ENCODE measurements around the gene PRELID1. TPM values are rescaled to one million over a fixed set of nuclear protein-coding genes. Genes with fewer than 3 reads are reported as not detected.

The PRELID1 gene
- polyA plus RNA-seq, 1 experiment, result 135 TPM

GRCh38 chr5:177291735-177292134, 11.9 kb upstream of the PRELID1 start:
- POLR2A ChIA-PET, result no interaction called here
- CTCF ChIA-PET, result no interaction called here
- TF ChIP-seq, protein P1, sequence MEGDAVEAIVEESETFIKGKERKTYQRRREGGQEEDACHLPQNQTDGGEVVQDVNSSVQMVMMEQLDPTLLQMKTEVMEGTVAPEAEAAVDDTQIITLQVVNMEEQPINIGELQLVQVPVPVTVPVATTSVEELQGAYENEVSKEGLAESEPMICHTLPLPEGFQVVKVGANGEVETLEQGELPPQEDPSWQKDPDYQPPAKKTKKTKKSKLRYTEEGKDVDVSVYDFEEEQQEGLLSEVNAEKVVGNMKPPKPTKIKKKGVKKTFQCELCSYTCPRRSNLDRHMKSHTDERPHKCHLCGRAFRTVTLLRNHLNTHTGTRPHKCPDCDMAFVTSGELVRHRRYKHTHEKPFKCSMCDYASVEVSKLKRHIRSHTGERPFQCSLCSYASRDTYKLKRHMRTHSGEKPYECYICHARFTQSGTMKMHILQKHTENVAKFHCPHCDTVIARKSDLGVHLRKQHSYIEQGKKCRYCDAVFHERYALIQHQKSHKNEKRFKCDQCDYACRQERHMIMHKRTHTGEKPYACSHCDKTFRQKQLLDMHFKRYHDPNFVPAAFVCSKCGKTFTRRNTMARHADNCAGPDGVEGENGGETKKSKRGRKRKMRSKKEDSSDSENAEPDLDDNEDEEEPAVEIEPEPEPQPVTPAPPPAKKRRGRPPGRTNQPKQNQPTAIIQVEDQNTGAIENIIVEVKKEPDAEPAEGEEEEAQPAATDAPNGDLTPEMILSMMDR (IDR thresholded peaks at IDR 0.05; ENCODE audit: low read depth, low read length), result no peak
- Histone ChIP-seq H3K27ac (ENCODE audit: low read depth, low read length) (no peak overlapping the region), H3K27me3 (ENCODE audit: control insufficient read depth, insufficient read depth, low read length) (no peaks in the 10 kb centered on the region), H3K9me3 (ENCODE audit: control insufficient read depth, insufficient read depth, low read length) (no peaks in the 10 kb centered on the region), H3K4me3 (ENCODE audit: low read depth, low read length) (no peak overlapping the region)
- no peak for DNase-seq (ENCODE audit: low read depth, low spot score)

- Histone ChIP-seq H3K9me3 (ENCODE audit: control insufficient read depth, insufficient read depth, low read length) (no peaks in the 10 kb centered on the region), H3K27me3 (ENCODE audit: control insufficient read depth, insufficient read depth, low read length) (no peaks in the 10 kb centered on the region), H3K27ac (ENCODE audit: low read depth, low read length) (no peak overlapping the region), H3K4me3 (ENCODE audit: low read depth, low read length) (no peak overlapping the region)
- ChIA-PET CTCF (interaction anchor here (1.0 to 1.5 kb wide), 2 partner anchors 9 to 180 kb away, joined by 3 to 6 read pairs; partner anchors contain the start of genes PRELID1 and RAB24), POLR2A (no interaction called here)
- DNase-seq (ENCODE audit: low read depth, low spot score), result no peak
- TF ChIP-seq, protein P1 (IDR thresholded peaks at IDR 0.05; ENCODE audit: low read depth, low read length), result no peak
Observed at GRCh38 chr5:177293819-177294581, 9.6 kb upstream of the PRELID1 start.

GRCh38 chr5:177294632-177295031, 9.0 kb upstream of the PRELID1 start:
- TF ChIP-seq, protein P1 (IDR thresholded peaks at IDR 0.05; ENCODE audit: low read depth, low read length), result no peak
- H3K4me3 ChIP-seq (ENCODE audit: low read depth, low read length), result no peak overlapping the region
- no peaks in the 10 kb centered on the region for H3K27me3 ChIP-seq (ENCODE audit: control insufficient read depth, insufficient read depth, low read length)
- DNase-seq (ENCODE audit: low read depth, low spot score), result no peak
- ChIA-PET CTCF (no interaction called here), POLR2A (no interaction called here)
- H3K9me3 ChIP-seq (ENCODE audit: control insufficient read depth, insufficient read depth, low read length), result no peaks in the 10 kb centered on the region
- no peak overlapping the region for H3K27ac ChIP-seq (ENCODE audit: low read depth, low read length)

DNA sequence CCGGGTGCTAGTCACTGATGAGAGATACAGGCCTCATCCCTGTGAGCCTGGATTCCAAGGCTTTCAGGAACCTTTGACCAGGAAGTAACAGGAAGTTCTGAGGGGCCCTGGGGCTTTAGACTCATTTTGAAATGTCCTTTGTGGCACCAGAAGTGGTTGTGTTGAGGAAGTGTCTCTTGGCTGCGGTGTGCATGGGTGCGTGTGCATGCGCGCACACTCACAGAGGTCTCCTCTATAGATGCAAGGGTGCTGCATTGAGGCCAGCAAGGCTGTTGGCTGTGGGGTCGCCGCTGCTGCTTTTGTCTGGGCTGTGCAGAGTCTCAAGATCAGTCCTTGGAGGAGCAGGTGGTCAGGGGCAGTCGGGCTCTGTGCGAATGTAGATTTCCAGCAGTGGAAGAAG, 7.7 kb upstream of the PRELID1 start:
- no peak overlapping the region for H3K27ac ChIP-seq (ENCODE audit: low read depth, low read length)
- TF ChIP-seq, protein P1 (IDR thresholded peaks at IDR 0.05; ENCODE audit: low read depth, low read length), result no peak
- H3K9me3 ChIP-seq (ENCODE audit: control insufficient read depth, insufficient read depth, low read length), result no peaks in the 10 kb centered on the region
- DNase-seq (ENCODE audit: low read depth, low spot score), result no peak
- CTCF ChIA-PET, result interaction anchor here (1.3 kb wide), 1 partner anchor 181 kb away, joined by 4 read pairs; no protein-coding TSS in a partner anchor
- POLR2A ChIA-PET, result no interaction called here
- H3K4me3 ChIP-seq (ENCODE audit: low read depth, low read length), result no peak overlapping the region
- no peaks in the 10 kb centered on the region for H3K27me3 ChIP-seq (ENCODE audit: control insufficient read depth, insufficient read depth, low read length)

DNA sequence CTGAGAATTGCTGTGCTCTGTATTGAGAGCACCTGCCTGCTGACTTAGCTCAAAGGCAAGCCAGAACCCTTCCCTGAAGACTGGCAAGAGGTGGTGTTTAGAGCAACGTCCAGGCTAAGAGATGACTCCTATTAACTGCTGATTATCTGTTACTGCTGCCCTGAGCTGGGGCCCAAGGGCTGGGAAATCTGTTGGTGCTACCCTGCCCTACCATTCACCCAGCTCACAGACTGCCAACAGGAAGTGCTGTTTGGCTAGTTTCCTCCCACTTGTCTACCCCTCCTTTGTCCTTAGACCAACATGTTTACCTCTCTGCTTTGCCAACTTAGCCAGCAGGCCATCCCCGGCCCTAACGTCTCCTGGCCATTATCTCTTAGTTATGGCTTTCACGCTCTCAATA, 7.0 kb upstream of the PRELID1 start:
- Histone ChIP-seq H3K4me3 (ENCODE audit: low read depth, low read length) (no peak overlapping the region), H3K9me3 (ENCODE audit: control insufficient read depth, insufficient read depth, low read length) (no peaks in the 10 kb centered on the region), H3K27me3 (ENCODE audit: control insufficient read depth, insufficient read depth, low read length) (no peaks in the 10 kb centered on the region), H3K27ac (ENCODE audit: low read depth, low read length) (no peak overlapping the region)
- ChIA-PET POLR2A (no interaction called here), CTCF (interaction anchor here (1.3 kb wide), 1 partner anchor 182 kb away, joined by 4 read pairs; no protein-coding TSS in a partner anchor)
- DNase-seq (ENCODE audit: low read depth, low spot score), result no peak
- TF ChIP-seq, protein P1 (IDR thresholded peaks at IDR 0.05; ENCODE audit: low read depth, low read length), result no peak

Data from AG04450 (cell line).